ENCODE measurements around the gene MRPL1. TPM values are rescaled to one million over a fixed set of nuclear protein-coding genes. Genes with fewer than 3 reads are reported as not detected.

Gene MRPL1
- total RNA-seq, 1 experiment from 2014 or later, result 25.7 TPM

DNA sequence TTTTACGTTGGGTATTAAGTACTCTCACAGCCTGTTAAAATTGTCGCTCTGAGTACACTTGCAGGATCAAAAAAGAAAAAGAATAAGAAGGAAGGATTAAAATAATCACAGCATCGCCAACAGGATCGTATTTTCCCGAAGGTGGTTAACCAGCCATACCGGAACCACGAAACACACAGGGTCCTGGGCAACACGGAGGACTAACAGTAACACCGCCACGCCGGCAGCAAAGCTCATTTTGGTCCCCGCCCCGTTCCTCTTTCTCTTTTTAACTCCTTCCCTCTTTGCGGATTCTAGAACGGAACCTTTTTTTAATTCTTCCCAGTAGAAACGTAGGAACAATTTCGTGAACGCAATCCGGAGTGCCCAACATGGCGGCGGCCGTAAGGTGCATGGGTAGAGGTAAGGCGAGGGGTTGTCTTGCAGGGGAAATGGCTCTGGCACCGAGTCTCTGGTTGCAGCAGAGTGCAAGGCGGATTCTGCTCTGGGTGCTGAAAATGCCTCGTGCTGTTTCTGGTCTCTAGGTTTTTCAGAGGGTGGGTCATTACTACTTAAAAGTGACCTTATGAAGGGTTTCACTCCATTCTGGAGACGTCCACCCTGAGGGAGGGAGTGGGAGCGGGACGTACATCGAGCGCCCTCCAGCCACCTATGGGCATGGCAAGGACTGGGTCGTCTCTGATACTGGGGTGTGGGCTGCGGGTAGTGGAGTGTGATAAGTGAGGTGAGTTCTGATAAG, at the start of gene MRPL1 (continued):
- TF ChIP-seq NFYB (CRISPR knock-in tag; conservative IDR thresholded peaks at IDR 0.05; ENCODE audit: low read depth) (no peak), TCF7 (CRISPR knock-in tag; IDR thresholded peaks at IDR 0.05; ENCODE audit: low read depth) (no peak), ETV6 (CRISPR knock-in tag; IDR thresholded peaks at IDR 0.05) (0 out of 2 replicates have a peak, but pooled peaks have one; percentile 29), RELA (CRISPR knock-in tag; IDR thresholded peaks at IDR 0.05; ENCODE audit: borderline replicate concordance) (no peak), NR2C2 (CRISPR knock-in tag; IDR thresholded peaks at IDR 0.05) (no peak), ZBTB21 (CRISPR knock-in tag; IDR thresholded peaks at IDR 0.05; ENCODE audit: borderline replicate concordance) (no peak), ZNF138 (CRISPR knock-in tag; conservative IDR thresholded peaks at IDR 0.05) (no peak), NR3C1 (CRISPR knock-in tag; conservative IDR thresholded peaks at IDR 0.05; ENCODE audit: low read depth) (no peak), JUN (CRISPR knock-in tag; IDR thresholded peaks at IDR 0.05) (peak; percentile 42; the same call in 1 of the 2 replicates), OVOL2 (CRISPR knock-in tag; IDR thresholded peaks at IDR 0.05; ENCODE audit: borderline replicate concordance) (no peak), CREM (CRISPR knock-in tag; IDR thresholded peaks at IDR 0.05) (peak; percentile 22; the same call in 1 of the 2 replicates), ELF4 (CRISPR knock-in tag; IDR thresholded peaks at IDR 0.05; ENCODE audit: low read depth) (no peak), NFE2L1 (CRISPR knock-in tag; IDR thresholded peaks at IDR 0.05) (no peak), TEAD4 (CRISPR knock-in tag; IDR thresholded peaks at IDR 0.05) (no peak), CREB1 (CRISPR knock-in tag; IDR thresholded peaks at IDR 0.05) (no peak), ZNF396 (CRISPR knock-in tag; IDR thresholded peaks at IDR 0.05; ENCODE audit: borderline replicate concordance) (no peak), MXD4 (CRISPR knock-in tag; IDR thresholded peaks at IDR 0.05; ENCODE audit: borderline replicate concordance) (no peak)
- TF ChIP-seq, protein P1, sequence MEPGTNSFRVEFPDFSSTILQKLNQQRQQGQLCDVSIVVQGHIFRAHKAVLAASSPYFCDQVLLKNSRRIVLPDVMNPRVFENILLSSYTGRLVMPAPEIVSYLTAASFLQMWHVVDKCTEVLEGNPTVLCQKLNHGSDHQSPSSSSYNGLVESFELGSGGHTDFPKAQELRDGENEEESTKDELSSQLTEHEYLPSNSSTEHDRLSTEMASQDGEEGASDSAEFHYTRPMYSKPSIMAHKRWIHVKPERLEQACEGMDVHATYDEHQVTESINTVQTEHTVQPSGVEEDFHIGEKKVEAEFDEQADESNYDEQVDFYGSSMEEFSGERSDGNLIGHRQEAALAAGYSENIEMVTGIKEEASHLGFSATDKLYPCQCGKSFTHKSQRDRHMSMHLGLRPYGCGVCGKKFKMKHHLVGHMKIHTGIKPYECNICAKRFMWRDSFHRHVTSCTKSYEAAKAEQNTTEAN (CRISPR knock-in tag; IDR thresholded peaks at IDR 0.05), result no peak
- TF ChIP-seq, protein P2, sequence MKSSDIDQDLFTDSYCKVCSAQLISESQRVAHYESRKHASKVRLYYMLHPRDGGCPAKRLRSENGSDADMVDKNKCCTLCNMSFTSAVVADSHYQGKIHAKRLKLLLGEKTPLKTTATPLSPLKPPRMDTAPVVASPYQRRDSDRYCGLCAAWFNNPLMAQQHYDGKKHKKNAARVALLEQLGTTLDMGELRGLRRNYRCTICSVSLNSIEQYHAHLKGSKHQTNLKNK (CRISPR knock-in tag; IDR thresholded peaks at IDR 0.05), result no peak
- TF ChIP-seq, protein P3, sequence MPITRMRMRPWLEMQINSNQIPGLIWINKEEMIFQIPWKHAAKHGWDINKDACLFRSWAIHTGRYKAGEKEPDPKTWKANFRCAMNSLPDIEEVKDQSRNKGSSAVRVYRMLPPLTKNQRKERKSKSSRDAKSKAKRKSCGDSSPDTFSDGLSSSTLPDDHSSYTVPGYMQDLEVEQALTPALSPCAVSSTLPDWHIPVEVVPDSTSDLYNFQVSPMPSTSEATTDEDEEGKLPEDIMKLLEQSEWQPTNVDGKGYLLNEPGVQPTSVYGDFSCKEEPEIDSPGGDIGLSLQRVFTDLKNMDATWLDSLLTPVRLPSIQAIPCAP (CRISPR knock-in tag; IDR thresholded peaks at IDR 0.05), result no peak
- TF ChIP-seq, protein P4, sequence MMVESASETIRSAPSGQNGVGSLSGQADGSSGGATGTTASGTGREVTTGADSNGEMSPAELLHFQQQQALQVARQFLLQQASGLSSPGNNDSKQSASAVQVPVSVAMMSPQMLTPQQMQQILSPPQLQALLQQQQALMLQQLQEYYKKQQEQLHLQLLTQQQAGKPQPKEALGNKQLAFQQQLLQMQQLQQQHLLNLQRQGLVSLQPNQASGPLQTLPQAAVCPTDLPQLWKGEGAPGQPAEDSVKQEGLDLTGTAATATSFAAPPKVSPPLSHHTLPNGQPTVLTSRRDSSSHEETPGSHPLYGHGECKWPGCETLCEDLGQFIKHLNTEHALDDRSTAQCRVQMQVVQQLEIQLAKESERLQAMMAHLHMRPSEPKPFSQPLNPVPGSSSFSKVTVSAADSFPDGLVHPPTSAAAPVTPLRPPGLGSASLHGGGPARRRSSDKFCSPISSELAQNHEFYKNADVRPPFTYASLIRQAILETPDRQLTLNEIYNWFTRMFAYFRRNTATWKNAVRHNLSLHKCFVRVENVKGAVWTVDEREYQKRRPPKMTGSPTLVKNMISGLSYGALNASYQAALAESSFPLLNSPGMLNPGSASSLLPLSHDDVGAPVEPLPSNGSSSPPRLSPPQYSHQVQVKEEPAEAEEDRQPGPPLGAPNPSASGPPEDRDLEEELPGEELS (CRISPR knock-in tag; IDR thresholded peaks at IDR 0.05), result peak; percentile 48; the same call in 1 of the 2 replicates
- TF ChIP-seq, protein P5, sequence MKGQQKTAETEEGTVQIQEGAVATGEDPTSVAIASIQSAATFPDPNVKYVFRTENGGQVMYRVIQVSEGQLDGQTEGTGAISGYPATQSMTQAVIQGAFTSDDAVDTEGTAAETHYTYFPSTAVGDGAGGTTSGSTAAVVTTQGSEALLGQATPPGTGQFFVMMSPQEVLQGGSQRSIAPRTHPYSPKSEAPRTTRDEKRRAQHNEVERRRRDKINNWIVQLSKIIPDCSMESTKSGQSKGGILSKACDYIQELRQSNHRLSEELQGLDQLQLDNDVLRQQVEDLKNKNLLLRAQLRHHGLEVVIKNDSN (CRISPR knock-in tag; IDR thresholded peaks at IDR 0.05), result peak; percentile 45; the same call in 1 of the 2 replicates
- TF ChIP-seq, protein P6, sequence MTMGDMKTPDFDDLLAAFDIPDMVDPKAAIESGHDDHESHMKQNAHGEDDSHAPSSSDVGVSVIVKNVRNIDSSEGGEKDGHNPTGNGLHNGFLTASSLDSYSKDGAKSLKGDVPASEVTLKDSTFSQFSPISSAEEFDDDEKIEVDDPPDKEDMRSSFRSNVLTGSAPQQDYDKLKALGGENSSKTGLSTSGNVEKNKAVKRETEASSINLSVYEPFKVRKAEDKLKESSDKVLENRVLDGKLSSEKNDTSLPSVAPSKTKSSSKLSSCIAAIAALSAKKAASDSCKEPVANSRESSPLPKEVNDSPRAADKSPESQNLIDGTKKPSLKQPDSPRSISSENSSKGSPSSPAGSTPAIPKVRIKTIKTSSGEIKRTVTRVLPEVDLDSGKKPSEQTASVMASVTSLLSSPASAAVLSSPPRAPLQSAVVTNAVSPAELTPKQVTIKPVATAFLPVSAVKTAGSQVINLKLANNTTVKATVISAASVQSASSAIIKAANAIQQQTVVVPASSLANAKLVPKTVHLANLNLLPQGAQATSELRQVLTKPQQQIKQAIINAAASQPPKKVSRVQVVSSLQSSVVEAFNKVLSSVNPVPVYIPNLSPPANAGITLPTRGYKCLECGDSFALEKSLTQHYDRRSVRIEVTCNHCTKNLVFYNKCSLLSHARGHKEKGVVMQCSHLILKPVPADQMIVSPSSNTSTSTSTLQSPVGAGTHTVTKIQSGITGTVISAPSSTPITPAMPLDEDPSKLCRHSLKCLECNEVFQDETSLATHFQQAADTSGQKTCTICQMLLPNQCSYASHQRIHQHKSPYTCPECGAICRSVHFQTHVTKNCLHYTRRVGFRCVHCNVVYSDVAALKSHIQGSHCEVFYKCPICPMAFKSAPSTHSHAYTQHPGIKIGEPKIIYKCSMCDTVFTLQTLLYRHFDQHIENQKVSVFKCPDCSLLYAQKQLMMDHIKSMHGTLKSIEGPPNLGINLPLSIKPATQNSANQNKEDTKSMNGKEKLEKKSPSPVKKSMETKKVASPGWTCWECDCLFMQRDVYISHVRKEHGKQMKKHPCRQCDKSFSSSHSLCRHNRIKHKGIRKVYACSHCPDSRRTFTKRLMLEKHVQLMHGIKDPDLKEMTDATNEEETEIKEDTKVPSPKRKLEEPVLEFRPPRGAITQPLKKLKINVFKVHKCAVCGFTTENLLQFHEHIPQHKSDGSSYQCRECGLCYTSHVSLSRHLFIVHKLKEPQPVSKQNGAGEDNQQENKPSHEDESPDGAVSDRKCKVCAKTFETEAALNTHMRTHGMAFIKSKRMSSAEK (CRISPR knock-in tag; IDR thresholded peaks at IDR 0.05; ENCODE audit: borderline replicate concordance), result 0 out of 2 replicates have a peak, but pooled peaks have one; percentile 17
- TF ChIP-seq, protein P7, sequence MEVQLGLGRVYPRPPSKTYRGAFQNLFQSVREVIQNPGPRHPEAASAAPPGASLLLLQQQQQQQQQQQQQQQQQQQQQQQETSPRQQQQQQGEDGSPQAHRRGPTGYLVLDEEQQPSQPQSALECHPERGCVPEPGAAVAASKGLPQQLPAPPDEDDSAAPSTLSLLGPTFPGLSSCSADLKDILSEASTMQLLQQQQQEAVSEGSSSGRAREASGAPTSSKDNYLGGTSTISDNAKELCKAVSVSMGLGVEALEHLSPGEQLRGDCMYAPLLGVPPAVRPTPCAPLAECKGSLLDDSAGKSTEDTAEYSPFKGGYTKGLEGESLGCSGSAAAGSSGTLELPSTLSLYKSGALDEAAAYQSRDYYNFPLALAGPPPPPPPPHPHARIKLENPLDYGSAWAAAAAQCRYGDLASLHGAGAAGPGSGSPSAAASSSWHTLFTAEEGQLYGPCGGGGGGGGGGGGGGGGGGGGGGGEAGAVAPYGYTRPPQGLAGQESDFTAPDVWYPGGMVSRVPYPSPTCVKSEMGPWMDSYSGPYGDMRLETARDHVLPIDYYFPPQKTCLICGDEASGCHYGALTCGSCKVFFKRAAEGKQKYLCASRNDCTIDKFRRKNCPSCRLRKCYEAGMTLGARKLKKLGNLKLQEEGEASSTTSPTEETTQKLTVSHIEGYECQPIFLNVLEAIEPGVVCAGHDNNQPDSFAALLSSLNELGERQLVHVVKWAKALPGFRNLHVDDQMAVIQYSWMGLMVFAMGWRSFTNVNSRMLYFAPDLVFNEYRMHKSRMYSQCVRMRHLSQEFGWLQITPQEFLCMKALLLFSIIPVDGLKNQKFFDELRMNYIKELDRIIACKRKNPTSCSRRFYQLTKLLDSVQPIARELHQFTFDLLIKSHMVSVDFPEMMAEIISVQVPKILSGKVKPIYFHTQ (CRISPR knock-in tag; IDR thresholded peaks at IDR 0.05), result no peak
- TF ChIP-seq, protein P8, sequence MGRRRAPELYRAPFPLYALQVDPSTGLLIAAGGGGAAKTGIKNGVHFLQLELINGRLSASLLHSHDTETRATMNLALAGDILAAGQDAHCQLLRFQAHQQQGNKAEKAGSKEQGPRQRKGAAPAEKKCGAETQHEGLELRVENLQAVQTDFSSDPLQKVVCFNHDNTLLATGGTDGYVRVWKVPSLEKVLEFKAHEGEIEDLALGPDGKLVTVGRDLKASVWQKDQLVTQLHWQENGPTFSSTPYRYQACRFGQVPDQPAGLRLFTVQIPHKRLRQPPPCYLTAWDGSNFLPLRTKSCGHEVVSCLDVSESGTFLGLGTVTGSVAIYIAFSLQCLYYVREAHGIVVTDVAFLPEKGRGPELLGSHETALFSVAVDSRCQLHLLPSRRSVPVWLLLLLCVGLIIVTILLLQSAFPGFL (CRISPR knock-in tag; IDR thresholded peaks at IDR 0.05; ENCODE audit: borderline replicate concordance), result 0 out of 2 replicates have a peak, but pooled peaks have one; percentile 76
